HG03565 (cell line): Measurements from ENCODE around the gene COLEC11.

Experiments
- ATAC-seq: cut with Tn5 transposase; IDR thresholded peaks from one replicate; pipeline ENCODE4 v1.9.1; 2021; ENCODE audit warnings: mild to moderate bottlenecking, moderate library complexity; ENCODE audit not compliant: unreplicated experiment

COLEC11 gene

GRCh38 chr2:3670376-3670775 is 75.5 kb downstream of the COLEC11 start:
- no peak for ATAC-seq

- no peak for ATAC-seq
These were observed 76.0 kb downstream of the COLEC11 start for GRCh38 chr2:3670941-3671340.

- no peak for ATAC-seq
These were observed 78.2 kb downstream of the COLEC11 start for GRCh38 chr2:3672861-3673678.

GRCh38 chr2:3674066-3674845 is 79.3 kb downstream of the COLEC11 start:
- ATAC-seq = no peak

- ATAC-seq = no peak
These were observed 80.8 kb downstream of the COLEC11 start for GRCh38 chr2:3675687-3676086.

- ATAC-seq = no peak
These were observed 82.5 kb downstream of the COLEC11 start for GRCh38 chr2:3677436-3677835.

- ATAC-seq = no peak
These were observed 83.3 kb downstream of the COLEC11 start for GRCh38 chr2:3678212-3678611.

- ATAC-seq = no peak
These were observed 84.3 kb downstream of the COLEC11 start for GRCh38 chr2:3679180-3679579.

- ATAC-seq = no peak
These were observed 84.9 kb downstream of the COLEC11 start for GRCh38 chr2:3679616-3680393.

- no peak for ATAC-seq
These were observed 85.8 kb downstream of the COLEC11 start for GRCh38 chr2:3680548-3681345.

GRCh38 chr2:3681625-3682024 is 86.7 kb downstream of the COLEC11 start:
- ATAC-seq = no peak

- ATAC-seq = no peak
These were observed 87.9 kb downstream of the COLEC11 start for GRCh38 chr2:3682811-3683210.

GRCh38 chr2:3683748-3684454 is 89.0 kb downstream of the COLEC11 start:
- ATAC-seq = no peak

- ATAC-seq = no peak
These were observed 95.3 kb downstream of the COLEC11 start for GRCh38 chr2:3689998-3690748.

- ATAC-seq = no peak
These were observed 97.5 kb downstream of the COLEC11 start for GRCh38 chr2:3692375-3692774.
